ENCODE measurements around the gene CMTM7.

The CMTM7 gene

GRCh38 chr3:32391643-32392535 is at the start of gene CMTM7:
Gene CMTM7 (plus strand): TSS chr3:32391853. CDS start chr3:32391907, 54 bp downstream.
- peak; percentile 14 for DNase-seq

GRCh38 chr3:32347343-32348125 is 44.1 kb upstream of the CMTM7 start:
- DNase-seq: no peak

- no peak for DNase-seq
Measured at GRCh38 chr3:32349184-32349583, 42.5 kb upstream of the CMTM7 start.

GRCh38 chr3:32352563-32352962 is 39.1 kb upstream of the CMTM7 start:
- DNase-seq: no peak

GRCh38 chr3:32353351-32353750 is 38.3 kb upstream of the CMTM7 start:
- no peak for DNase-seq

GRCh38 chr3:32354362-32354778 is 37.3 kb upstream of the CMTM7 start:
- DNase-seq: no peak

- DNase-seq: no peak
Measured at GRCh38 chr3:32355751-32356291, 35.8 kb upstream of the CMTM7 start.

- DNase-seq: no peak
Measured at GRCh38 chr3:32359766-32360492, 31.7 kb upstream of the CMTM7 start.

- no peak for DNase-seq
Measured at GRCh38 chr3:32360493-32360827, 31.2 kb upstream of the CMTM7 start.

GRCh38 chr3:32366638-32367397 is 24.8 kb upstream of the CMTM7 start:
- no peak for DNase-seq

GRCh38 chr3:32367442-32367841 is 24.2 kb upstream of the CMTM7 start:
- DNase-seq: no peak

- DNase-seq: no peak
Measured at GRCh38 chr3:32371461-32372212, 20.0 kb upstream of the CMTM7 start.

GRCh38 chr3:32372213-32372490 is 19.5 kb upstream of the CMTM7 start:
- no peak for DNase-seq

- no peak for DNase-seq
Measured at GRCh38 chr3:32373276-32373675, 18.4 kb upstream of the CMTM7 start.

GRCh38 chr3:32373844-32374243 is 17.8 kb upstream of the CMTM7 start:
- no peak for DNase-seq

GRCh38 chr3:32374788-32375595 is 16.7 kb upstream of the CMTM7 start:
- DNase-seq: peak; percentile 12

- no peak for DNase-seq
Measured at GRCh38 chr3:32375596-32375930, 16.1 kb upstream of the CMTM7 start.

- no peak for DNase-seq
Measured at GRCh38 chr3:32376115-32376514, 15.5 kb upstream of the CMTM7 start.

- DNase-seq: no peak
Measured at GRCh38 chr3:32379831-32380500, 11.7 kb upstream of the CMTM7 start.

- no peak for DNase-seq
Measured at GRCh38 chr3:32381922-32382321, 9.7 kb upstream of the CMTM7 start.

Data from DMS 273 treated with DMSO at 0.1 percent for 48 hours (cell line).